Vagina (tissue), 2 donors: Measurements from ENCODE around the gene CISH. TPM values are rescaled to one million over a fixed set of nuclear protein-coding genes. Genes with fewer than 3 reads are reported as not detected.

Source experiments
- DNase-seq, 2 donors: peaks; one replicate each; pipeline ENCODE4 v3.0.0-alpha.2; 2017; ENCODE audit errors: extremely low spot score in 2 of 2
- H3K27ac ChIP-seq: fragments of 200-600 bp; sonication (generic); one replicate; pipeline ENCODE4 v1.5.1; 2019
- H3K27me3 ChIP-seq: fragments of 200-600 bp; sonication (generic); one replicate; pipeline ENCODE4 v1.5.1; 2019
- H3K36me3 ChIP-seq, 2 donors: fragments of 200-600 bp; sonication (generic); one replicate each; pipeline ENCODE4 v1.5.1; 2017 to 2019
- H3K4me1 ChIP-seq: fragments of 200-600 bp; sonication (generic); one replicate; pipeline ENCODE4 v1.5.1; 2019
- H3K4me3 ChIP-seq, 2 donors: fragments of 200-600 bp; sonication (generic); 1 replicate in 1 of 2; 2 replicates in 1 of 2; pipeline ENCODE4 v1.5.1; 2016 to 2019
- H3K9me3 ChIP-seq: fragments of 200-600 bp; sonication (generic); one replicate; pipeline ENCODE4 v1.5.1; 2019
- POLR2A ChIP-seq, 2 donors: fragments of 450-650 bp; IDR thresholded peaks; one replicate each; pipeline ENCODE4 v1.6.1; 2017; ENCODE audit warnings: antibody characterized with exemption in 2 of 2, mild to moderate bottlenecking in 2 of 2, moderate library complexity in 2 of 2
- POLR2AphosphoS5 ChIP-seq, 2 donors: sonication (generic); formaldehyde crosslinking; IDR thresholded peaks; one replicate each; pipeline ENCODE4 v1.9.0; 2017; ENCODE audit warnings: antibody characterized with exemption in 2 of 2, mild to moderate bottlenecking in 2 of 2, low read depth in 1 of 2; ENCODE audit not compliant: insufficient read depth in 1 of 2
- intact Hi-C: fragments of 100-400 bp; cut with DNase I; formaldehyde crosslinking; loops from one replicate; pipeline ENCODE4 v1.15.1; 2023
- total RNA-seq: library from RNA; depleted of rRNA; stranded (reverse); fragments of >200 nt; gene quantifications from one replicate; pipeline ENCODE4 v1.2.3, GENCODE V29; 2016
- TF ChIP-seq, protein P1 (sequence below), 3 experiments: fragments of 450-650 bp in 2 of 3; fragments of 200-600 bp in 1 of 3; sonication (generic) in 1 of 3; IDR thresholded peaks; one replicate each; pipeline ENCODE4 v1.5.1; 2017 to 2019; ENCODE audit warnings: antibody characterized with exemption in 3 of 3, mild to moderate bottlenecking in 2 of 3, moderate library complexity in 2 of 3

The CISH gene
- total RNA-seq, 1 donor from 2014 or later, result 21.9 TPM

DNA sequence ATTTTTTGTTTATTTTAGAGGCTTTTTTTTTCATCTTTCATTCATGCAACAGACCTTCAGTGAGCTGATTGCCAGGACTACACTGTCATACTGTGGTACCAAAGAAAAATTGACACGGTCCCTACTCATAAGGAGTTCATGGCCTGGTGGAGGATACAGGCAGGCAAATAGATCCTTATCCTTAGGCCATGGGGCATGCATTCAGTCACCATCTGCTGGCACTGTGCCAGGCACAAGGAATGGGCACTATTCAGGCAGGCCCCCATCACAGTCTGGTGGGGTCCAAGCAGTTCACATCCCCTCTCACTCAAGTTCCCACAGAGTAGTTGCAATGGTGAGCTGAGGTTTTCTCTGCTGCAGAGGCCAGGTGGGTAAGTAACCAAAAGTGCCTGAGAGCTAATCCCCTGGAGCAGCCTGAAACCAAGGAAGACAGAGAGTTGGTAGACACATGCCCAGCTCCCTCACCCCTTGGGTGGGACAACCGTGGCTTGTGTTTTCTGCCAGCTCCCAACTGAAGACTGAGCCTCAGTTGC is 17.3 kb downstream of the CISH start:
- H3K27ac ChIP-seq, result no peak overlapping the region
- TF ChIP-seq, protein P1, sequence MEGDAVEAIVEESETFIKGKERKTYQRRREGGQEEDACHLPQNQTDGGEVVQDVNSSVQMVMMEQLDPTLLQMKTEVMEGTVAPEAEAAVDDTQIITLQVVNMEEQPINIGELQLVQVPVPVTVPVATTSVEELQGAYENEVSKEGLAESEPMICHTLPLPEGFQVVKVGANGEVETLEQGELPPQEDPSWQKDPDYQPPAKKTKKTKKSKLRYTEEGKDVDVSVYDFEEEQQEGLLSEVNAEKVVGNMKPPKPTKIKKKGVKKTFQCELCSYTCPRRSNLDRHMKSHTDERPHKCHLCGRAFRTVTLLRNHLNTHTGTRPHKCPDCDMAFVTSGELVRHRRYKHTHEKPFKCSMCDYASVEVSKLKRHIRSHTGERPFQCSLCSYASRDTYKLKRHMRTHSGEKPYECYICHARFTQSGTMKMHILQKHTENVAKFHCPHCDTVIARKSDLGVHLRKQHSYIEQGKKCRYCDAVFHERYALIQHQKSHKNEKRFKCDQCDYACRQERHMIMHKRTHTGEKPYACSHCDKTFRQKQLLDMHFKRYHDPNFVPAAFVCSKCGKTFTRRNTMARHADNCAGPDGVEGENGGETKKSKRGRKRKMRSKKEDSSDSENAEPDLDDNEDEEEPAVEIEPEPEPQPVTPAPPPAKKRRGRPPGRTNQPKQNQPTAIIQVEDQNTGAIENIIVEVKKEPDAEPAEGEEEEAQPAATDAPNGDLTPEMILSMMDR (IDR thresholded peaks at IDR 0.05), result no peak
- TF ChIP-seq POLR2A (IDR thresholded peaks at IDR 0.05), result no peak
- no peak for TF ChIP-seq POLR2AphosphoS5 (IDR thresholded peaks at IDR 0.05; ENCODE audit: insufficient read depth in 1 of 2, low read depth in 1 of 2)
- H3K36me3 ChIP-seq, result no peaks in the 10 kb centered on the region
- H3K4me3 ChIP-seq, result no peak overlapping the region
- no peaks in the 10 kb centered on the region for H3K27me3 ChIP-seq
- H3K4me1 ChIP-seq, result peaks cover 25% of the 10 kb centered on the region
- intact Hi-C loops, result no loop called here
- no peak for DNase-seq
- H3K9me3 ChIP-seq, result no peaks in the 10 kb centered on the region

DNA sequence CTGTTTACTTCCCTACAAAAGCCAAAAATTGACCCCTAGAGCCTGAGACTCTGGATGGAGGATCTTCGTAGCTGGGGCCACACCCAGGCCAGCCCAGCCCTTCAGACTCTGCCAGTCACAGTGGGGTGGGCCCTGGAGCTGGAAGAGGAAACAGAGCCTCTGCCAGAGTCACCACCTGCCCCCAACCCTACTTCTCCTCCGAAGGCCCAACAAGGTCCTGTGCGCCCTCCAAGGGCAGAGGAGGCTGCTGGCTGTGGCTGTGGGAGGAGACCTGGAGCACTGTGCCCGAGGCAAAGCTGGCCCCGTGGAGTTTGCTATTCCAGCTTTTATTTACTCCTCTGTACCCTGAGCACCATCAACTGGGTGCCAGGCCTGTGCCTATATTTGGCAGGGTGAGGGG is 19.0 kb downstream of the CISH start:
- no peak for TF ChIP-seq POLR2A (IDR thresholded peaks at IDR 0.05)
- TF ChIP-seq POLR2AphosphoS5 (IDR thresholded peaks at IDR 0.05; ENCODE audit: insufficient read depth in 1 of 2, low read depth in 1 of 2), result no peak
- TF ChIP-seq, protein P1 (IDR thresholded peaks at IDR 0.05), result no peak
- no peak overlapping the region for H3K27ac ChIP-seq
- peaks cover 22% of the 10 kb centered on the region for H3K4me1 ChIP-seq
- intact Hi-C loops, result no loop called here
- H3K4me3 ChIP-seq, result no peak overlapping the region
- H3K36me3 ChIP-seq, result no peaks in the 10 kb centered on the region
- H3K9me3 ChIP-seq, result no peaks in the 10 kb centered on the region
- DNase-seq, result no peak
- no peaks in the 10 kb centered on the region for H3K27me3 ChIP-seq

DNA sequence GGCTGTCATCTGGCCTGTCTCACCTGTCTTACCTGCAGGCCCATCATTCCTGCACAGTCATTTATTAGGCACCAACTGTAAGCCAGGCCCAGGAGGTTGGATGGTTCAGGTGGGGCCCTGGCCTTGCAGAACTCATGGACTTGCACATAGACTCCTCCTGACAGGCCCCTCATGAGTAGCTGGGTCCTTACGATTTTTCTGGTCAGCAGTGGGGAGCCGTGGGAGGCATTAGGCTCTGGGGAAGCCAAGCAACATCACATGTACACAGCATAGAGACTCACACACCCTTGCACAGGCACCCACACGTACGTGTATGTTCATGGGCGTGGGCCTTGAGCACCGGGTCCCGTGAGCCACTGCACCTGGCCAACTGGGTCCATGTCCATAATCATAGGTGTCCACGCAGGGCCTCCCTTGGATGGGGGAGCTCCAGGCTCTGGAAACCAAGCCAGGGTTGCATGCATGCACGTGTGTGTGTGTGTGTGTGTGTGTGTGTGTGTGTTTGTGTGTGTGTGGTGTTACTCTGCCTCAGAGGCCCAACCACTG is 20.3 kb downstream of the CISH start:
- H3K4me3 ChIP-seq, result no peak overlapping the region
- no peaks in the 10 kb centered on the region for H3K9me3 ChIP-seq
- H3K27ac ChIP-seq, result no peak overlapping the region
- H3K27me3 ChIP-seq, result no peaks in the 10 kb centered on the region
- DNase-seq, result no peak
- peaks cover 22% of the 10 kb centered on the region for H3K4me1 ChIP-seq
- TF ChIP-seq POLR2AphosphoS5 (IDR thresholded peaks at IDR 0.05; ENCODE audit: insufficient read depth in 1 of 2, low read depth in 1 of 2), result no peak
- no peak for TF ChIP-seq POLR2A (IDR thresholded peaks at IDR 0.05)
- TF ChIP-seq, protein P1 (IDR thresholded peaks at IDR 0.05), result no peak
- no peaks in the 10 kb centered on the region for H3K36me3 ChIP-seq
- intact Hi-C loops, result no loop called here

DNA sequence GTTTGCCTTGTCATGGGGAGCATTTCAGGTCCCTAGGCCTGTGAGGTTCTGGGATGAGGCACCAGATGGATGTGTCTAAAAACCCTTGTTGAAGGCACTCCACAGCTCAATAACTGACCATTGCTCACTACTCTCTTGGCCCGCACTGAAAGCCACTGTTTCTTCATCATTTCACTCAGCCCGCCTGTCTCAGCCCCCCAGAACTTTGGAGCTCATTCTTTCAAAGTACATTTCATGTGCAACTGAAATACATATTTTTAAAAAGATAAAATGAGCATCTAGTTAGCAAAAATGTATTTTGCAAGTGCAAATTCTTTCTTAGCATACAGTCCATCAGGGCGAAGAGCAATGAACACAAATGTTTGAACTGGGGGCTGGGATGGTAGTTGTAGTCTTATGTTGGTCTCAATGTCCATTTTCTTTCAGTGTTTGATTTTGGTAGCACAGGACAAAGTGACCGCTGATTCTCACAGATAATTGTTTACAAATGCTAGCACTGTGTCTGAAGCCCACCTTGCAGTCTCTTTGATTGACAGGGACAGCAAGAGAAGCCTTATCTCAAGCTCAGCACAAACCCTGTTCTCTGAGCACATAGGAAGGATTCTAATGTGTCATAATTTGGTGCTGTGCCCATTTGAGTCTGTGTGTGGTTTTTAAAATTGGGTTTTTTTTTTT is 22.7 kb downstream of the CISH start:
- intact Hi-C loops, result no loop called here
- Histone ChIP-seq H3K27me3 (no peaks in the 10 kb centered on the region), H3K4me1 (peaks cover 22% of the 10 kb centered on the region)

More for the DNA sequence above, 22.7 kb downstream of the CISH start:
- H3K9me3 ChIP-seq, result no peaks in the 10 kb centered on the region
- no peaks in the 10 kb centered on the region for H3K36me3 ChIP-seq
- TF ChIP-seq POLR2AphosphoS5 (IDR thresholded peaks at IDR 0.05; ENCODE audit: insufficient read depth in 1 of 2, low read depth in 1 of 2), result no peak
- TF ChIP-seq, protein P1 (IDR thresholded peaks at IDR 0.05), result no peak
- no peak for TF ChIP-seq POLR2A (IDR thresholded peaks at IDR 0.05)
- DNase-seq, result no peak
- no peak overlapping the region for H3K4me3 ChIP-seq
- H3K27ac ChIP-seq, result no peak overlapping the region
